H1 (cell line): ENCODE data around the gene UCP2.

Source experiments
- CBX5 ChIP-seq: fragments of 300-800, 300-1000 bp; sonication (generic); IDR thresholded peaks from 2 replicates; pipeline ENCODE4 v1.7.1; 2016; ENCODE audit warnings: antibody characterized with exemption, low read length, low read depth
- EZH2 ChIP-seq: fragments of 200-600 bp; sonication (generic); IDR thresholded peaks from 2 replicates; pipeline ENCODE4 v1.7.1; 2012; ENCODE audit warnings: low read depth, mild to moderate bottlenecking, moderate library complexity, low read length, inconsistent platforms; ENCODE audit not compliant: severe bottlenecking
- SP2 ChIP-seq: IDR thresholded peaks from 2 replicates; pipeline ENCODE4 v1.6.1; 2012; ENCODE audit warnings: mild to moderate bottlenecking, low read length, inconsistent platforms

DNA sequence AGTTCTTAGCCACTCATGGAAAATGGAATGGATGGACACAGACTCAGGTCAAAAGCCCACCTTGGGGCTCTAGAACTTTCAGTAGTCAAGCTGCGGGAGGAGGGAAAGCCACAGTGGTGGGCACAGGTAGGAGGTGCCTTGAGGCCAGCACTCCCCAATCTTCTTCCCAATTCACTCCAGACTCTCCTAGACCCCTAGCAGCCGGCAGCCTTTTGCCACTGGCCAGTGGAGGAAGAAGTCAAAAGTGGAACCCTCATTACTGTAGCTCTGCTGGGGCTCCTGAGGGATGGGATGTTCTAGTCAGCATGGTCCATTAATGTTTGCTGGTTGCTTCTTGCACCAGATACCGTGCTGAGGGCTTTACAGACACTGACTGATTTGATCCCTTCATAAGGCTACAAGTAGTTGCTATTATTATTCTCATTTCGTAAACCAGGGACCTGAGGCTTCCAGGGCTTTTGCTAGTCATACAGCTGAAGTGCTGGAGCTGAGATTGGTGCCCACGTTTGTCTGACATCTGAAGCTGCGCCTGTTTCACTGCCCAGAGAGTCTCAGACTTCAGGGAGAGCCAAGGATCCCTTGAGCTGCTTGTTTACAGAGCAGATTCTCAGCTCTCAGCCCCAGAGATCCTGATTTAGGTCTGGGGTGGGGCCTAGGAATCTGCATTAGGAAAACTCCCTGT is 25.2 kb upstream of the UCP2 start:
- TF ChIP-seq EZH2 (no peak), SP2 (no peak), CBX5 (no peak)
